A549 (cell line): Measurements from ENCODE around the gene ASIC2. TPM values are rescaled to one million over a fixed set of nuclear protein-coding genes. Genes with fewer than 3 reads are reported as not detected.

Experiments
- ATAC-seq, 2 experiments: fragments of 200-7000 bp in 1 of 2; fragments of >200 bp in 1 of 2; cut with Nextera tagmentation in 1 of 2; cut with Tn5 transposase in 1 of 2; 3 replicates each; pipeline versions ENCODE4 v1.8.0 to v1.9.1; 2018 to 2020; ENCODE audit warnings: mild to moderate bottlenecking in 1 of 2, moderate library complexity in 1 of 2
- CTCF ChIA-PET: fragments of 300-600 bp; sonication (Branson Sonifier 250); formaldehyde crosslinking; extraction: SDS; loops from one replicate; lab custom pipeline; 2021; ENCODE audit warnings: antibody characterized with exemption, inconsistent platforms; lab: Yijun Ruan, JAX
- POLR2A ChIA-PET: fragments of 350-600 bp; formaldehyde crosslinking; extraction: SDS; loops from one replicate; lab custom pipeline; 2021; ENCODE audit warnings: antibody characterized with exemption, inconsistent platforms; lab: Yijun Ruan, JAX
- DNase-seq, 2 experiments: peaks; one replicate each; pipeline versions ENCODE4 v3.0.0 to v3.0.0-alpha.2; 2011 to 2016; ENCODE audit warnings: low read depth in 1 of 2, low spot score in 1 of 2
- FAIRE-seq: peaks from 2 replicates; lab custom pipeline; 2011; peaks lifted over from hg19 to GRCh38; lab: Jason Lieb, UNC
- H3K27ac ChIP-seq, 2 experiments: fragments of >200 bp; sonication (Bioruptor Twin); formaldehyde crosslinking; 3 replicates each; pipeline ENCODE4 v1.5.1; 2016 to 2017
- H3K4me1 ChIP-seq: fragments of >200 bp; sonication (Bioruptor Twin); formaldehyde crosslinking; 3 replicates; pipeline ENCODE4 v1.6.1; 2016
- H3K4me2 ChIP-seq: fragments of >200 bp; sonication (Bioruptor Twin); formaldehyde crosslinking; 3 replicates; pipeline ENCODE4 v1.6.1; 2016
- H3K4me3 ChIP-seq: fragments of >200 bp; sonication (Bioruptor Twin); formaldehyde crosslinking; 3 replicates; pipeline ENCODE4 v1.5.1; 2016
- H3K9me3 ChIP-seq: fragments of >200 bp; sonication (Bioruptor Twin); formaldehyde crosslinking; 3 replicates; pipeline ENCODE4 v1.6.1; 2016
- CBX8 ChIP-seq: fragments of 200-600 bp; sonication (generic); IDR thresholded peaks from 2 replicates; pipeline ENCODE4 v1.6.1; 2016
- EP300 ChIP-seq, 2 experiments: fragments of >200 bp; sonication (Bioruptor Twin); formaldehyde crosslinking; IDR thresholded peaks; 2 replicates in 1 of 2; 3 replicates in 1 of 2; pipeline ENCODE4 v1.6.1; 2016 to 2017
- FOSB ChIP-seq: fragments of 250-450 bp; sonication (Bioruptor Pico); IDR thresholded peaks from 2 replicates; pipeline ENCODE4 v1.5.0; 2020; ENCODE audit warnings: mild to moderate bottlenecking, moderate library complexity
- FOSL2 ChIP-seq, 2 experiments: fragments of 450-650 bp in 1 of 2; fragments of >200 bp in 1 of 2; sonication (Bioruptor Twin) in 1 of 2; formaldehyde crosslinking; IDR thresholded peaks; 2 replicates each; pipeline versions ENCODE4 v1.5.0 to v1.6.1; 2016 to 2020; ENCODE audit warnings: mild to moderate bottlenecking in 1 of 2, moderate library complexity in 1 of 2
- HEYL ChIP-seq: fragments of 250-450 bp; sonication (Bioruptor Pico); IDR thresholded peaks from 2 replicates; pipeline ENCODE4 v1.8.0; 2021; ENCODE audit warnings: mild to moderate bottlenecking, moderate library complexity
- KDM5A ChIP-seq: fragments of 200-600 bp; sonication (generic); IDR thresholded peaks from 2 replicates; pipeline ENCODE4 v1.6.1; 2016; ENCODE audit warnings: antibody characterized with exemption, mild to moderate bottlenecking
- MAFK ChIP-seq: fragments of 450-650 bp; IDR thresholded peaks from 2 replicates; pipeline ENCODE4 v1.6.1; 2014; ENCODE audit not compliant: partially characterized antibody
- MAZ ChIP-seq: fragments of 150-350 bp; IDR thresholded peaks from 2 replicates; pipeline ENCODE4 v1.6.1; 2014; ENCODE audit warnings: antibody characterized with exemption, low read depth, low read length, borderline replicate concordance
- NFE2L2 ChIP-seq: fragments of 150-350 bp; conservative IDR thresholded peaks from 2 replicates; pipeline ENCODE4 v1.6.1; 2014; ENCODE audit warnings: low read length
- NPAS2 ChIP-seq: fragments of 250-450 bp; sonication (Bioruptor Pico); IDR thresholded peaks from 2 replicates; pipeline ENCODE4 v1.8.0; 2022; ENCODE audit warnings: mild to moderate bottlenecking, moderate library complexity, borderline replicate concordance
- REST ChIP-seq: fragments of 200-600 bp; sonication (generic); IDR thresholded peaks from 2 replicates; pipeline ENCODE4 v1.6.1; 2016; ENCODE audit warnings: antibody characterized with exemption, mild to moderate bottlenecking, moderate library complexity
- RNF2 ChIP-seq: fragments of 200-600 bp; sonication (generic); IDR thresholded peaks from 2 replicates; pipeline ENCODE4 v1.6.1; 2016; ENCODE audit warnings: low read depth, mild to moderate bottlenecking, antibody characterized with exemption, moderate library complexity, borderline replicate concordance
- USF2 ChIP-seq: fragments of 450-650 bp; IDR thresholded peaks from 2 replicates; pipeline ENCODE4 v1.6.1; 2014; ENCODE audit warnings: antibody characterized with exemption
- ZSCAN20 ChIP-seq: fragments of 250-450 bp; sonication (Bioruptor Pico); IDR thresholded peaks from 2 replicates; pipeline ENCODE4 v1.8.0; 2022; ENCODE audit warnings: mild to moderate bottlenecking, moderate library complexity
- WGBS: methylation state at CpG from one replicate; pipeline ENCODE4 v1.1.6; 2017; ENCODE audit errors: missing lambda C conversion rate; 5-methylcytosine and 5-hydroxymethylcytosine counted together
- polyA plus RNA-seq, 4 experiments: library from polyadenylated mRNA; depleted of rRNA in 3 of 4; stranded (reverse); fragments of >200 nt; fragmentation: RNase III in 1 of 4; extraction: RNeasy Plus Mini Kit Qiagen cat#74134 plus additional on column Dnase treatment in 1 of 4; gene quantifications; 2 replicates in 3 of 4; 3 replicates in 1 of 4; pipeline ENCODE4 v1.2.3, GENCODE V29; 2011 to 2017

The ASIC2 gene
- polyA plus RNA-seq, 2 of the 4 experiments (the other 2 are of a cell fraction): 1.5 to 1.9 TPM

- DNase-seq (no peak), ATAC-seq (no peak), FAIRE-seq (no peak)
- ChIA-PET POLR2A (no interaction called here), CTCF (interaction anchor here (1.3 to 2.8 kb wide), 2 partner anchors 23 to 88 kb away, joined by 3 to 12 read pairs; partner anchors contain the start of gene ASIC2)
- peaks cover 11% of the 10 kb centered on the region for H3K4me1 ChIP-seq
- TF ChIP-seq NPAS2: no peak
- no peak for TF ChIP-seq KDM5A
- no peak for TF ChIP-seq EP300 (IDR thresholded peaks at IDR 0.05)
- TF ChIP-seq MAZ: no peak
- no peak for TF ChIP-seq MAFK
- TF ChIP-seq FOSB: no peak
- TF ChIP-seq USF2: no peak
- TF ChIP-seq REST: no peak
- no peak for TF ChIP-seq ZSCAN20 (CRISPR knock-in tag)
- no peak for TF ChIP-seq NFE2L2
- no peak for TF ChIP-seq HEYL (CRISPR knock-in tag)
- TF ChIP-seq RNF2: no peak
- no peak for TF ChIP-seq CBX8
- H3K27ac ChIP-seq: no peak overlapping the region
- no peak overlapping the region for H3K4me3 ChIP-seq
- H3K9me3 ChIP-seq: no peaks in the 10 kb centered on the region
- H3K4me2 ChIP-seq: no peak overlapping the region
- 48% methylated on average over 3 of the region's 3 CpGs for WGBS
Observed at GRCh38 chr17:33204156-33204555, 88.9 kb downstream of the ASIC2 start.

GRCh38 chr17:33202796-33203495 is 90.1 kb downstream of the ASIC2 start:
- ATAC-seq (no peak), FAIRE-seq (no peak), DNase-seq (no peak)
- no peak for TF ChIP-seq FOSL2 (IDR thresholded peaks at IDR 0.05)
- no peak for TF ChIP-seq FOSL2 (CRISPR knock-in tag; IDR thresholded peaks at IDR 0.05)
- no peak for TF ChIP-seq REST
- Histone ChIP-seq H3K9me3 (no peaks in the 10 kb centered on the region), H3K4me3 (no peak overlapping the region), H3K27ac (no peak overlapping the region), H3K4me2 (no peak overlapping the region), H3K4me1 (peaks cover 11% of the 10 kb centered on the region)
- ChIA-PET CTCF (interaction anchor here (0.8 to 2.8 kb wide), 4 partner anchors 9 to 154 kb away, joined by 3 to 12 read pairs (median 5); partner anchors contain the start of gene ASIC2), POLR2A (no interaction called here)
- WGBS: 54% methylated on average over 10 of the region's 10 CpGs
